HG03280 (cell line): Measurements from ENCODE around the gene GPR33.

Experiments
- ATAC-seq: cut with Tn5 transposase; IDR thresholded peaks from one replicate; pipeline ENCODE4 v1.9.1; 2021; ENCODE audit warnings: mild to moderate bottlenecking, moderate library complexity; ENCODE audit not compliant: unreplicated experiment

The GPR33 gene, protein sequence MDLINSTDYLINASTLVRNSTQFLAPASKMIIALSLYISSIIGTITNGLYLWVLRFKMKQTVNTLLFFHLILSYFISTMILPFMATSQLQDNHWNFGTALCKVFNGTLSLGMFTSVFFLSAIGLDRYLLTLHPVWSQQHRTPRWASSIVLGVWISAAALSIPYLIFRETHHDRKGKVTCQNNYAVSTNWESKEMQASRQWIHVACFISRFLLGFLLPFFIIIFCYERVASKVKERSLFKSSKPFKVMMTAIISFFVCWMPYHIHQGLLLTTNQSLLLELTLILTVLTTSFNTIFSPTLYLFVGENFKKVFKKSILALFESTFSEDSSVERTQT

DNA sequence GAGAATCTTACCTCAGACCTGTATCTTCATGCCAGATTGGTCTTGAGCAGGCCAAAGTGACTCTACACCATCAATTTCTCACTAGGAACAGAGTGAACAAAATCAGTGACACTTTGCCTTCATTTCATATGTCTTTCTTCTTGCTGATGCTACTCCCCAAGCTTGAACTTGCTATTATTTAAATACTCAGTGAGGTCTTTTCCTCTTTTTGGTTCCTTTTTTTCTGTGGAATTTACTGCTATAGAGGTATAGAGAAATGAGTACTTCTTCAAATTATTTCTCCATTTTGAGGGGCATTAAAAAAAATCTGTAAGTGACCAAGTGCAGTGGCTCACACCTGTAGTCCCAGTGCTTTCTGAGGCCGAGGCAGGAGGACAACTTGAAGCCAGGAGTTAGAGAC lies at the start of gene GPR33:
Gene GPR33 (minus strand): TSS at position 154 of the 400 bp plus-strand sequence. CDS start 4,074 bp downstream, outside the sequence.
- no peak for ATAC-seq

DNA sequence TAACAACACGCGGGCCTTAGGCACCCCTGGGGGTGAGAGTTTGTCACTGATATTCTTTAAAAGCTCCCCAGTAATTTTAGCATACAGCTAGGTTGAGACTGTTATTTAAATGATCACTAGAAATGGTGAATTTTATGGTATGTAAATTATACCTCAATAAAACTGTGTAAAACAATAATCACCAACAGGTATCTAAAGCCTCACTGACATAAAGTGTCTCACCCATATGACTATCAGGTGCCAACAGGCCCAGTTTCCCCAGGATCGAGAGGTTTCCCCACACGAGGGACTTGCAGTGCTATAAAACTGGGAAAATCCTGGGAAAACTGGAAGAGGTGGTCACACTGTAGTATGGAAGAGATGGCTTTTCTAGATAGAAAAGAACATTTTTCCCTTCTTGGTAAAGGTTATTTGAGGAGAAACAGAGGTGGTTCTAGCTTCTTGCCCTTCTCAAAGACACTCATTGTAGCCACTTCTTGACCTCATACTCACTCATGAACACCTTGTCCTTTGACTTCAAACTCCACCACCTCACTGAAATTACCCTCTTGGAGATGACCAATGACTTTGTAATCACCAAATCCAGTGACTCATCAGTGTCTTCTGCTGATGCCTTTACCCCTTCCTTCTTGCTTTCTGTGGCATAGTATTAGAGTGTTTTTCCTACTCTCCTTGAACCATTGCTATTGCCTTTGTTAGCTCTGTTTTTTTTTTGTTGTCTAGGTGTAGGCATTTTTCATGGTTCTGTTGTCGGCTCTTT lies 48.5 kb upstream of the GPR33 start:
- ATAC-seq: no peak

DNA sequence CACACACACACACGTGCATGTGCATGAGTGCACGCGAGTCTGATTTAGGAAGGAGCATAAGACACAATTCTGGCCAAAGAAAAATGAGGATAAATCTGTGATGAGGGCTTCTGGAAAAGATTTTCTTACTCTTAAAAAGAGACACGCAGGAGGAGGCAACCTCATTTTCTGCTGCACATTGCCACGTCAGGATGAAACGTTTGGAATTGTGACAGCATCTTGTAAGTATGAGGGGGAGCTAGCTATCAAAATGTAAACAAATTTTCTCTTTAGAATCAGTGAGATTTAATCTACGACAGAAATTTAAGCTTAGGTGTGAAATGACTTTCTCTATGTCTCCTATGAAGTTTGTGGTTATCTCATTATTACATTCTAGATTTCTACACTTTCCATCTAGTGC lies 42.3 kb upstream of the GPR33 start:
- no peak for ATAC-seq

DNA sequence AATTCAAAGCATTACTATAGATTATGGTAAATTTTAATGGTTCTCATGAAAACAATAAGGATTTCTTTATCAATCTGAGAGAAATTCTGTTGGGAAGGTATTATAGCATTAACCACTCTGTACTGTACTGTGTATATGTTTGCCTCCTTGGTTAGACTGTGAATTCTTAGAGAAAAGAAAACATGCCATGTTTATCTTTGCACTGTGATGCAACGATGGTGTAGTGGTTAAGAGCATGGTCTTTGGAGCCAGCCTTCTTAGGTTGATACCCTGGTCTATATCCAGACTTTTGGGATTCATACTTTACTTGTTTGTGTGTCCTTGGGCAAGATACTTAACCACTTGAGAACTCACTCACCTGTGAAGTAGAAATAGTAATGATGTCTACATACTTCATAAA lies 41.2 kb upstream of the GPR33 start:
- no peak for ATAC-seq

DNA sequence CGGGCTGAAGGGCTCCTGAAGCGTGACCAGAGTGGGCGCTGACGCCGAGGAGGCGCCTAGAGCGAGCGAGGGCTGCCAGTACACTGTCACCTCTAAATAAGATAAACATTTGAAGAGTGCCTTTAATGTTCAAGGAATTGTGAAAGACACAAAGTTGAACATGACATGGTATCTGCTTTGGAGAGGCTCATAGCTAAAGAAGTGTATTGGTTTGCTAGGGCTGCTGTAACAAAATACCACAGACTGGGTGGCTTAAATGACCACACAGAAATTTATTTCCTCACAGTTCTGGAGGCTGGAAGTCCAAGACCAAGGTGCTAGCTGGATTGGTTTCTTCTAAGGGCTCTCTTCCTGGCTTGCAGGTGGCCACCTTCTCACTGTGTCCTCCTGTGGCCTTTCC lies 39.7 kb upstream of the GPR33 start:
- ATAC-seq: no peak

DNA sequence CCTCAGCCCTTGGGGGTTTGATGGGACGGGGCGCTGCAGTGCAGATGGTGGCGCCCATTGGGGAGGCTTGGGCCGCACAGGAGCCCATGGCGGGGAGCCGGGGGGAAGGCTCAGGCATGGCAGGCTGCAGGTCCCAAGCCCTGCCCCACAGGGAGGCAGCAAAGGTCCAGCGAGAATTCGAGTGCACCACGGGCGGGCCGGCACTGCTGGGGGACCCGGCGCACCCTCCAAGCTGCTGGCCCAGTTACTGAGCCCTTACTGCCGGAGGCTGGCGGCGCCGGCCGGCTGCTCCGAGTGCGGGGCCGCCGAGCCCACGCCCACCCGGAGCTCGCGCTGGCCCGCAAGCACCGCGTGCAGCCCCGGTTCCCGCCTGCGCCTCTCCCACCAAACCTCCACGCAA lies 39.2 kb upstream of the GPR33 start:
- ATAC-seq: no peak

DNA sequence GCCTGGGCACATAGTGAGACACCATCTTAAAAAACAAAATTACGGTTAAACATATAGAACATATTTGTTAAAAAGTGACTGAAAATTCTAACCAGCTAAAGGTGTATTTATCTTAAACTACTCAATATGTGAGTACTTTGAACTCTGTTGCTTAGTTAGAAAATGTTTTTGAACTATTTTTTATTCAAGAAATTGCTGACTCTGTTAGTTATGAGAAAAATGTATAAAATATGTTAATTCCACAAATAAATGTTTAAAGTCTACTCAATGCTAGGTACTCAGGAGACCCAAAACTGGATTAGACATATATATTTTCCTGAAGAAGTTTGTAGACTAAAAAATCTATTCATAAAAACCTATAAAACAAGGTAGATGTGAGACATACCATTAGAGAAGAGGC lies 23.0 kb upstream of the GPR33 start:
- no peak for ATAC-seq

DNA sequence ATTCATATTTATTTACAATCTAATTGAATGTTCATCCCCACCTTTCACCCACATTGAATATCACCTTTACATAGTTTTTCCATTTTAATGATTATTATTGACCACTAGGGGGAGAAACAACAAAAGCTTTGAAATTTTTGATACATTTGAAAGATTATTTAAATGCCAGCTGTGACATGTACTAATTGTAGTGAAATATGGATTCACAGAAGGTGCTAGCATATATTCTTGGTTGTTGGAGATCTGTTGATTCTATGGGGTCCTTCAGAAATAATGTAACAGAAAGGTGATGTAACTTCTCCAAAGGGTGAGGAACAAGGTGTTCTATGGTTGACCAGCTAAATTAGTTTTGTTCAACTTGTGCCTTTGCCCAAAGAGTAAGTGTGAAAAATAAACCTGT lies 22.4 kb upstream of the GPR33 start:
- no peak for ATAC-seq

DNA sequence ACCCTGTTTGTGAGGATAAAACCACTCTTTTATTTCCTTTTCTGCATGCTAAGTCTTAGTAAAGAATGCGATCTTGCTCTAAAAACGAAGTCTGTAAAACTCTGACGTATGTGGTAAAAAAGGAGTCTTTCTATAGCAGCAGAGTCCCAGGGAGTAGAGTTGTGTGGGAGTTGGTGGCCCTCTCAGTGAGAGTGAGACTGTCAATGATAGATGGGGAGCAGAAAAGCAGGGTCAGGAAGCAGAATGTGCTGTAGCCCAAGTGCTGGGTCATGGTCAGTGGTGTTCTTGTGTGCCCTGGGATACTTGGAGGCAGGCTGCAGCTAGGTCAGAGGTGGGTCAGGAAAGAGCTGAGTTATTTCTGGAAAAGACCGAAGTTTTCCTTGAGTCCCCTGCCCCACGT lies 20.3 kb upstream of the GPR33 start:
- no peak for ATAC-seq

DNA sequence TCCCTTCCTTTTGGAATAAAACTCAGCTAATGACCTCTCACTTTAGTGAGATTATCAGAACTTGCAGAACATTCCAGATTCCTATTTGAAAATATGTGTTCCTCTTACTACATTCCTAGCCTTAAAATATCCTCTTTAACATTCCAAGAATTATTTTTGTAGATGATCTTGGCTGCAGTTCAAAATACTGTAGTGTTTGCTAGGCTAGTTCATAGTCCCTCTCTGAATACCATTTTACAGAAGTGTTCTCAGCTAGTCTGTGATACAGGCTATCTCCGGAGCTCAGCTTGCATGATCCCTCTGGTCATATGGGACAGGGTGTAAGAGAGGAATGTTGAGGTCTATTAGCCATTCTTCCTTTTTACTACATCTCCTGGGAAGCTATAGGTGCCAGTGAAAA lies 17.6 kb upstream of the GPR33 start:
- ATAC-seq: no peak

DNA sequence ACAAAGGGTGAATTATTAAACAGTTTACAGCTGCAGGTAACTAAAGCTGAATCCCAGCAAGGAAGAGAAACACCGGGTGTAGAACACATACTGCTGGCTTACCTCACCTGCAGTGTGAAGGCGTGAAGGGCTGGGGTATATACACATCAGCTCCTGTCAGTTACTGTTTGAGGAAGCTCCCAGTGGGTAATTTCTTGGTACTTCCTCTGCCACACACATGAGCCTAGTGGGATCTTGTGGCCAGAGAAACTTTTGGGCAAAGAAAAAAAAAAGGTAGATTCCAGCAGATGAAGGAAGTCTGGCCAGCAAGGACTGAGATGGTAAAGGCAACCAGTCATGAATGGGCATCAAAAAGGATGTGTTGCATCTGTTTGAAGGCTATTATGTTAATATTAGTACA lies 14.0 kb upstream of the GPR33 start:
- ATAC-seq: no peak

DNA sequence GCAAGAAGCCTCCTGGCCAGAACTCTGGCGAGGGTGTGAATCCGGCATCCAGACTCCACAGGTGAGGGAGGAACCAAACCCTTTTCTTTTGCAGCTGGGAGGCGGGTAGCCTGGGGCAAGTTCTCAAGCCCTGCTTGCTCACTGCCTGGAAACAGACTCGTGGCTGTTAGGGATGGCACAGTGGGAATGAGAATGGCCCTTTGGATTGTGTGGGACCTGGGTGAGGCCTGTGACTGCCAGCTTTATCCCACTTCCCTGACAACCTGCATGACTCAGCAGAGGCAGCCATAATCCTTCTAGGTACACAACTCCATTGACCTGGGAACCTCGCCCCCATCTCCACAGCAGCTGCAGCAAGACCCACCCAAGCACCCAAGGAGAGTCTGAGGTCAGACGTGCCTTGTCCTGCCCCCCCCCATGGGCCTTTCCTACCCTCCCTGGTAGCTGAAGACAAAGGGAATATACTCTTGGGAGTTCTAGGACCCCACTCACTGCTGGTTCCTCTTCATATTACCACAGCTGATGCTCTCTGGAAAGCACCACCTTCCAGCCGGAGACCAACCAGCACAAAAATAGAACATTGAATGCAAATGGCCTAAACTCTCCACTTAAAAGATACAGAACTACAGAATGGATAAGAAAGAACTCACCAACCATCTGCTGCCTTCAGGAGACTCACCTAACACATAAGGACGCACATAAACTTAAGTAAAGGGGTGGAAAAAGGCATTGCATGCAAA lies 5.1 kb upstream of the GPR33 start:
- no peak for ATAC-seq

DNA sequence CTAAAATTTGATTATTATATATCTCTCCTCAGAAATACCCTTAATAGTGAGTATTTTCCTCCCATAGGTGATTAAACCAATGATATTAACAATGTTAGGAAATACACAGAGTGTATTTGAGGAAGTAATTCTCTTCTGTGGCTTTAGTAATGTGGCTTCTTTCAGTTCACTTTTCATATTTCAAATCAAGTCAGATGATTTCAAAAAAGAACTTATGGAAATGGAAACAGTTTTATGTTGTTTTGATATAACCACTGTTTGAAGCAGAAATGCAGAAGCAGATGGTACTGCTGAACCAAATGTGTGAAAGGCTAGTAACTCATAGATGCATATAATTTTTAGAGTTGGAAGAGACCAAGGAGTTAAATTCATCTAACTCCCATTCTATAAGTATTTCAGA lies 1.9 kb upstream of the GPR33 start:
- ATAC-seq: peak; percentile 50

DNA sequence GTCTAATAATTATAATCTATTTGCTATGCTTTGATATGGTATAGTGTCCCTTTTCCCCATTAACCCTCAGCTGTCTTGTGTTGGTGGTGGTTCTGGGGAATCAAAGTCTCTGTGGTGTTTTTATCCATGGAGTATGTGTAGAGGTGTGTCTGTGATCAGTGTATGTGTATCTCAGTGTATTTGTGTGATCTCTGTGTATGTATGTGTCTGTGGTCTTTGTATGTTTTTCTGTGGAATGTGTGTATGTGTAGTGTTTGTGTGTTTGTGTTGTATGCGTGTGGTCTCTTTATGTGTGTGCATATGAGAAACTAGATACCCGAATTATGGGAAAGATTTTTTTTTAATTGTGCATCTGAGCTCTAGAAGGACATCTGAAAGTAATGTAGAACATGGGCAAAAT lies 1.1 kb downstream of the GPR33 start:
- ATAC-seq: no peak

DNA sequence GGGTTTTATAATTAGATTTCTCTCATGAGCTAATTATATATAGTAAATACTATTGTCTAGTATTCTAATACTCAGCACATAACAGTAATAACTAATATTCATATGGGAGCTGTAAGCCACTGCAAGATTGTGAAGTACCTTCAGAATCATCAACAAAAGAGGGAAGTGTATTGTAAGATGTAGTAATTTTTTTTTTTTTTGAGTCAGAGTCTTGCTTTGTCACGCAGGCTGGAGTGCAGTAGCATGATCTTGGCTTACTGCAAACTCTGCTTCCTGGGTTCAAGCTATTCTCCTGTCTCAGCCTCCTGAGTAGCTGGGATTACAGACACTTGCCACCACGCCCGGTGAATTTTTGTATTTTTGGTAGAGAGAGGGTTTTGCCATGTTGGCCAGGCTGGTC lies 3.1 kb downstream of the GPR33 start:
- ATAC-seq: no peak

DNA sequence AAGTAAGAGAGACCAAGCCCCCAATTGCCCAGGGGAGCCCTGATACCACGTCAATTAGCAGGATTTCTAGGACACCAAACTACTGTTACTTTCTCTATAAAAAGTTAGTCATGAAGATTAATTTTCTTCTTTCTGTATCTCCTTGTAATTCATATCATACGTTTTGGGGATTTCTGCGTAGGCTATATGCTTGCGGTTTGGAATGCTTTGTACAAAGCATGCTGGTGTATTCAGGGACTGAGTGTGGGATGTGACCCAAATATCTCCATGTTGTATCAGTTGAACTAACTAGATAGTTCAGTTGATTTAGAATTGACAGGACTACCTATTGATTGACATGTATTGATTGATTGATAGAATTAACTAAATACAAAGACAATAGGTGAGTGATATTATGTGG lies 7.7 kb downstream of the GPR33 start:
- no peak for ATAC-seq

DNA sequence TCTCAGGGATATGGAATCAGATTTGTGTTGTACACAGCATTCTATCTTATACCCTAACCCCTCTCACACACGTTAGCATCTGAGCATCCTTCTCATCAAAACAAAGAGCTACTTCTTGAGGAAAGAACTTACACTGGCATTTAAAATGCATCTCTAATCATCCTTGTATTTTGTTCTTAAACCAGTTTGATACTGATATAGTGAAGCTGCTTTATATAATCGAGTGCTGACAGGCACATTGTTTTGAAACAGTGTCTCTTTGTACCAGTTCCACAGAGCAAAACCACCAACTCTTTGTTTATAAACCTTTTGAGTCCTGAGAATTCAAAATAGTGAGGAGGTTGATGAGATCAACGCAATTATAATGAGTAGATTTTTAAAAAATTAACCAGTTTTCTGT lies 8.8 kb downstream of the GPR33 start:
- no peak for ATAC-seq

DNA sequence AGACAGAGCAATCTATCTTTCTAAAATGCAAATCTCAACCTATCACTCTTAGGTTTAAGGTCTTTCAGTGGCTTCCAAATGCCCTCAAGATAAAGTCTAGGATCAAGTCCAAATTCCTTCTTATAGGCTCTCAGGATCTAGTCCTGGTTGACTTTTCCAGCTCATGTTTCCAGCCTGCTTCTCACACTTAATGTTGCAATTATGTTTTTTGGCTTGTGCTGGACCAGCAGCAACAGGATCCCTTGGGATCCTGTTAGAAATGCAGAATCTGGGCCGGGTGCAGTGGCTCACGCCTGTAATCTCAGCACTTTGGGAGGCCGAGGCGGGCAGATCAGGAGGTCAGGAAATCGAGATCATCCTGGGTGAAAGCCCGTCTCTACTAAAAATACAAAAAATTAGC lies 10.6 kb downstream of the GPR33 start:
- ATAC-seq: no peak

DNA sequence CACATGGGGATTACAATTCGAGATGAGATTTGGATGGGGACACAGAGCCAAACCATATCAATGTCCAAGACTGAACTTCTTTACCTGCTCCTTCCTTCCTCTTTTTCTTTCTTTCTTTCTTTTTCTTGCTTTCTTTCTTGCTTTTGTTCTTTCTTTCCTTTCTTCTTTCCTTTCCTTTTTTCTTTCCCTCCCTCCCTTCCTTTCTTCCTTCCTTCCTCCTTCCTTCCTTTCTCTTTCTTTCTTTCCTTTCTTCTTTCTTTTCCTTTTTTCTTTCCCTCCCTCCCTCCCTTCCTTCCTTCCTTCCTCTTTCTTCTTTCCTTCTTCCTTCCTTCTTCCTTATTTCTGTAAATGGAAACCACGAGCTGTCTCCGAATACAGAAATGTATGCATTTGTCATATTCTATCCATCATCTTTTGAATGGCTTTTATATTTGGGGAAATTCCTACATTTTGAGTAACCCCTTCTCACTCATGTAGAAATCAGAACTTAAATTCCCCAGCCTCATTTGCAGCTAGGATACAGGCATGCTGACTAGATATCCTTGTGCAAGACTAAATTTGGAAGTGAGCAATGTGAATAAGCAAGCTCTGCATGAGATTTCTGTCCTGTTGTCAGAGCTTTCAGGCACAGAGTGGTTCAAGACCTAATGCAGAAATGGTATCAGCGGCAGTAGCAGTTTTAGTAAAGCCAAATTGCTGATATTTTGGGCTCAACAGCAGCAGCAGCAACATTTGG lies 11.5 kb downstream of the GPR33 start:
- ATAC-seq: no peak

DNA sequence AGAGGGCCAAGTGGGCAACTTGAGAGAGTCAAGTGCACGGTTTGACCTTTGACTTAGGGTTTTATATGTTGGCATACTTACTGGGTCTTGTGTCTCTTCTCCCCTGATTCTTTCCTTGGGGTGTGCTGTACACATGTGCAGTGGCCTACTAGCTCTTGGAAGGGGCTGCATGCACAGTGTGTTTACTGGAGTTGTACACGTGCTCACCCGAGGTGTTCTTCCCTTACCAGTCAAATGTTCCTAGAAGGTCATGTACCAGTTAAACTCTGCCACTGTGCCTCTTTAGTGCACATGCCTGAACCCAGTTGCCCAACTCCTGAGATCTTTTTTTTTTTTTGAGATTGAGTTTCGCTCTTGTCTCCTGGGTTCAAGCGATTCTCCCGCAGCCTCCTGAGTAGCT lies 21.3 kb downstream of the GPR33 start:
- no peak for ATAC-seq

DNA sequence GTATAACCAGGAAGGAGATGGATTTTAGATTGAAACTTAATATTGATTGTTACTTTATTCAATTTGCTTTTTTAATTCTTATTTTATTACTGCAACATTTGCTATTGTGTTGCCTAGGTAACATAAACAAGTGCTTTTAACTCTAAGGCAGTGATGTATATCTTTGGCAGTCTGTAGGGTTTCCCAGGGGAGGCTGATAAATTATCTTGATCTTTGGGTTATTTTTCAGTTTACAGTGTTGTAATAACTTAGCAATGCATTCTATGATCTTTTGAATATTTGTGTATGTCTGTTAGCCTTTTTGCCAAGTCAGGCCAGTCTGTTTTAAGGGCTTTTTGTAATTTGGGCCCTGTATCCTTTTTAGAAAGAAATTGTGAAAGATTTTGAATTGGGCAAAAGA lies 22.7 kb downstream of the GPR33 start:
- no peak for ATAC-seq
